Measurements from ENCODE around the gene RYR2.
"Not testable (repeated sequence)": the region's sequence is repeated elsewhere in the genome, so short reads cannot be mapped to it uniquely, and the experiment has no call there.

The RYR2 gene

DNA sequence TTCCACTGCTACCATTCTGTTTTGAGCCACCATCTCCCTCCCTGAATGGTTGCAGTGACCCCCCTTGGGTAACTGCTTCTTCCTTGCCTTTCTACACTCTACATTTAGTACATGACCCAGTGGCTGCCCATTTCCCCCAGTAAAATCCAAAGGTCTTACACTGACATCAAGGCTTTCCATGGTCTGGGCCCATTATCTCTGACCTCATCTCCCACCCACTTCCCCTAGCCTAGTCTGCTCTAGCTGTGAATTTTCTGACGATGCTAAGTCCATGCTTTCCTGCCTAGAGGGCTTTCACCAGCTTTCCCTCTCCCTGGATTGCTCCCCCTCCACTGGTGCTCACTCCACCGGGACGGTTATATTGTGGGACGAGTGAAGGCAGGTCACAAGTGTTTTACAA lies 219.2 kb downstream of the RYR2 start:
- DNase-seq (ENCODE audit: low read depth) = no peak

DNA sequence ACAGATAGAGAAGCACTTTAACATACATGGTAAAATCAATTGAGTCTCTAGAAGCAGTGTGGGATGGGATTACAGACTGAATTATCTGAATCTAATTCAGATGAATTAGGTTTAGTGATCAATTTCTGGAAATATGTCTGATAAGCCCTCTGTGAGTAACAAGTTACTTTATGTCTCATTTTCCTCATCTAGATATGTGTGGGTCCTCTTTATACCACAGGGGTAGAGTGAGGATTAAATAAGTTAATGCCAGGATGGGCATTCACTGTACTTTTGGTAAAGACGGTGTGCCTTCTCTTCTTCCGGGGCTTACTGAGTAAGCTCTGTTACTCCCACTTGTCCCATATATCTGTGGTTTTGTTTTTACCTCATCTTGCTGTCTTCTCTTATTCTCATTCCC lies 225.8 kb downstream of the RYR2 start:
- DNase-seq (ENCODE audit: low read depth) = no peak

- DNase-seq (ENCODE audit: low read depth) = no peak
These were observed 228.0 kb downstream of the RYR2 start for GRCh38 chr1:237269938-237270337.

DNA sequence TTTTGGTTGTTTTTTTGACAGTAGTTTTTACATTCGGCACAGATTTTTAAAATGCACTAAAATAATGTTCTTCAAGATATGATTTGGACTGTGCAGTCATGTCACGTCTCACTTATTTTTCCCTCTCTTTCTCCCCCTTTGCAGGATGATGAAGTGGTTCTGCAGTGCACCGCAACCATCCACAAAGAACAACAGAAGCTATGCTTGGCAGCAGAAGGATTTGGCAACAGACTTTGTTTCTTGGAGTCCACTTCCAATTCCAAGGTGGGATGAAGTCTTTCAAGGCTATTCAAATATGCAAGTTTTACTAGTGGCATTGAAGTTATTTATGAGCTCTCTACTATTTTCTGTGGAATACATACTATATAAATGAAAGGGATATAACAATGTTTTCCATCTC lies 228.4 kb downstream of the RYR2 start:
- DNase-seq (ENCODE audit: low read depth) = no peak

DNA sequence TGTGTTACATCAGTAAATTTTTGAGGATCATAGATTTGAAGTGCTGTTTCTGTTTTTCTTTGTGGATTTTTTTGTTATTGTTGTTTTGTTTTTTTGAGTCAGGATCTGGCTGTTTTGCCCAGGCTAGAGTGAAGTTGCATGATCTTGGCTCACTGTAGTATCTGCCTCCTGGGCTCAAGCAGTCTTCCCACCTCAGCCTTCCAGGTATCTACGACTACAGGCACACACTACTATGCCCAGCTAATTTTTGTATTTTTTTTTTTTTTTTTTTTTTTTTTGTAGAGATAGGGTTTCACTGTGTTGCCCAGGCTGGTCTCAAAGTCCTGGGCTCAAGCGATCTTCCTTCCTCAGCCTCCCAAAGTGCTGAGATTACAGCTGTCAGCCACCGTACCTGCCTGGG lies 236.0 kb downstream of the RYR2 start:
- DNase-seq (ENCODE audit: low read depth) = not testable (repeated sequence)

DNA sequence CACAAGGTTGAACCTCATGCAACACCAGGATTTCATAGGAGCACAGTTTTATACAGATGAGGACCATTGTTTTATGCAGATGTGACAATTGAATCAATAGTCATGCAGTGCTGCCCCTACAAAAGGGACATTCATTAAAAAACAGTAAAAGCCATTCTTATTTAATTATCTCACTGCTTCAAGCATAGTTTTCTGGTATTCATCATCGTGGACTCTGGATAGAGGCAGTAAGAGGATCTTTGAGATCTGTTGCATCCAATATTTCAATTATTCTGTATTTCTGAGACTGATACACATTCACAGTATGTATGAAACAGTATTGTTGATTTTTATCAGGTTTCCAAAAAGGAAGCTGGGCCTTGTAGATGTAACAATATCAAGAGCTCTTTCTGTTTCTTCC lies 237.6 kb downstream of the RYR2 start:
- DNase-seq (ENCODE audit: low read depth) = no peak

DNA sequence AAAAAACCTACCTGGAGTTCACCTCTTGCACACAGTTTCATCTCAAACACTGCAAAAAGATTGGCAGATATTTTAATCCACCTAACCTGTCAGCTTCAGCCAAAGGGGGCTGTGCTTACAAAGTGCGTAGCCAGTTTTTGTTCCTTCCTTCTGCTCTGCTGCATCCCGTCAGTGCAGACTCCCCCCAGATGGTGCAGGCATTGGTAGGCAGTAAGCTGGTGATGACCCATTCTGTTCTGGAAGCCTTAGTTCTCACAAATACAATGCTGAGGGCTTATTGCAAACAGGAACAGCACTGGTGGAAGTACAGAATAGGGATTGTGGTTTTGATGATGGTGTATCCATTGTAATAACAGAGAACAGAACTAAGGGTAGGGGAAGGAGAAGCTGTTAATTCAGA lies 239.5 kb downstream of the RYR2 start:
- DNase-seq (ENCODE audit: low read depth) = no peak

DNA sequence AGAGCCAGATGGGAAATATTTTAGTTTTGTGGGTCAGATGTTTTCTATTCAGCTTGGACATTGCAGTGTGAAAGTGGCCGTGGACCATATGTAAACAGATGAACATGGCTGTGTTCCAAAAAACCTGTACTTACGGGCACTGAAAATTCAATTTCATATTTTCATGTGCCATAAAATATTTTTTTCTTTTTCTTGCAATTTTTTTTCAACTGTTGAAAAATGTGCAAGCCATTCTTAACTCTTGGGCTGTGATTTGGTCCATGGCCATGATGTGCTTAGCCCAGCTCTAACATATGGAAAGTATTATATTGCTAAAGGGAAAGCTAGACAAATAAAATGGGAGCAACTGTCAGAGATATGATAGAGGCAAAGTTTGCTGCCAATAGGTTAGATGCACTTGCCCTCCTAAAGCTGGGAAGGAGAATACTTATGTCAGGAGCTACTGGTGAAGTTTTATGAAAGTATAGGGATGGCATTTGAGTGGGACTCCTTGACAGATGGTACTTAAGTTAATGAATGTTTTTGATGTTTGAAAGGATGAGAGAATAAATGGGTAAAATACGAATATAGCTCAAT lies 240.3 kb downstream of the RYR2 start:
- no peak for DNase-seq (ENCODE audit: low read depth)

DNA sequence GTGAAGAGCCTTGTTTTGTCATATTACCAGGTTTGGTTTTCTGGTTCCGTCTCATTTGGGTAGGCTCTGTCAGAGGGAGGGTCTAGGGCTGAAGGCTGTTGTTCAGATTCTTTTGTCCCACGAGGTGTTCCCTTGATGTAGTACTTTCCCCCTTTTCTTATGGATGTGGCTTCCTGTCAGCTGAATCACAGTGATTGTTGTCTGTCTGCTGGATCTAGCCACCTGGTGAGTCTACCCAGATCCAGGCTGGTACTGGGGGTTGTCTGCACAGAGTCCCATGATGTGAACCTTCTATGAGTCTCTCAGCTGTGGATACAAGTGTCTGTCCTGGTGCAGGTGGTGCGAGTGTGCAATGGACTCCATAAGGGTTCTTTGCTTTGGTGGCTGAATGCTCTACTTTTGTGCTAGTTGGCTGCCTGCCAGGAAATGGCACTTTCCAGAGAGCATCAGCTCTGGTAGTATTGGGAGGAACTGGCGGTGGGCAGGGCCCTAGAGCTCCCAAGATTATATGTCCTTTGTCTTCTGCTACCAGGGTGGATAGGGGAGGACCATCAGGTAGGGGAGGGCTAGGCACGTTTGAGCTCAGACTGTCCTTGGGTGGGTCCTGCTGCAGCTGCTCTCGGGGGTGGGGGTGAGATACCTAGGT lies 246.0 kb downstream of the RYR2 start:
- no peak for DNase-seq (ENCODE audit: low read depth)

- no peak for DNase-seq (ENCODE audit: low read depth)
These were observed 251.8 kb downstream of the RYR2 start for GRCh38 chr1:237293804-237294203.

GRCh38 chr1:237296861-237297260 lies 254.9 kb downstream of the RYR2 start:
- DNase-seq (ENCODE audit: low read depth) = no peak

GRCh38 chr1:237300642-237301041 lies 258.7 kb downstream of the RYR2 start:
- no peak for DNase-seq (ENCODE audit: low read depth)

DNA sequence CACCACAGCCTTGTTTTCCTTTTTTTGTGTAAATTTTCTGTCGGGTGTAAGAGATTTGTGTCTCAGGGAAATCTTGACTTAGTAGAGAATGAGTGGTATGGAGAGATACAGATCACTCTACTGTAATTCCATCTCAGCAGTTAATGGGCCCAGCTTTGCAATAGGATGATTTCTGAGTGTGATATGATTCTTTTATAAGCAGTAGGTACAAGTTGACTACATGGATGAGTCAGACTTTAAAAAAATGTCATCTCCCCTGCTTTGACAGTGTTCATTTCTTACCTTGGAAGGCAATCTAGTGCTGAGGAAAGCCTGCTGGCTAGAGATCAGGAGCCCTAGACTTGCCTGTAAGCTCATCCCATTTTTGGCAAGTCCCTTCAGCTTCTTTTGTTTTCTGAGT lies 261.9 kb downstream of the RYR2 start:
- DNase-seq (ENCODE audit: low read depth) = no peak

GRCh38 chr1:237306726-237307125 lies 264.7 kb downstream of the RYR2 start:
- no peak for DNase-seq (ENCODE audit: low read depth)

DNA sequence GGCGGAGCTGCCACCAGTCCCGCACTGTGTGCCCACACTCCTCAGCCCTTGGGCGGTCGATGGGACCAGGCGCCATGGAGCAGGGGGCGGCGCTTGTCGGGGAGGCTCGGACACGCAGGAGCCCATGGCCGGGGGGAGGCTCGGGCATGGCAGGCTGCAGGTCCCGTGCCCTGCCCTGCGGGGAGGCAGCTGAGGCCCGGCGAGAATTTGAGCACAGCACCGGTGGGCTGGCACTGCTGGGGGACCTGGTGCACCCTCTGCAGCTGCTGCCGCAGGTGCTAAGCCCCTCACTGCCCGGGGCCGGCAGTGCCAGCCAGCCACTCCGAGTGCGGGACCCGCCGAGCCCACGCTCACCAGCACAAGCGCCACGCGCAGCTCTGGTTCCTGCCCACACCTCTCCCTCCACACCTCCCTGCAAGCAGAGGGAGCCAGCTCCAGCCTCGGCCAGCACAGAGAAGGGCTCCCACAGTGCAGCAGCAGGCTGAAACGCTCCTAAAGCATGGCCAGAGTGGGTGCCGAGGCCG lies 267.7 kb downstream of the RYR2 start:
- DNase-seq (ENCODE audit: low read depth) = no peak

GRCh38 chr1:237316352-237316751 lies 274.4 kb downstream of the RYR2 start:
- no peak for DNase-seq (ENCODE audit: low read depth)

DNA sequence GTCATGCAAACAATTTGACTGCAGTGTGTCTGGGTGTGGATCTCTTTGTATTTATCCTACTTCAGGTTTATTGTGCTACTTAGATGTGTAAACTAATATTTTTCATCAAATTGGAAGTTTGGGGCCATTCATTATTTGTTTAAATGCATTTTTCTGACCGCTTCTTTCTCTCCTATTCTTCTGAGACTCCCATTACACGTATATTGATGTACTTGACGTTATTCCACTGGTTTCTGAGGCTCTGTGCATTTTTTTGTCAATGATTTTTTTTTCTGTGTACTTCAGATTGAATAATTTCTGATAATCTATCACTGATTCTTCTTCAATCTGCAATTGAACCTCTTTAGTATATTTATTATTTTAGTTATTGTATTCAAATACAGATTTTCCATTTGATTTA lies 276.8 kb downstream of the RYR2 start:
- no peak for DNase-seq (ENCODE audit: low read depth)

- no peak for DNase-seq (ENCODE audit: low read depth)
These were observed 278.9 kb downstream of the RYR2 start for GRCh38 chr1:237320890-237321289.

DNA sequence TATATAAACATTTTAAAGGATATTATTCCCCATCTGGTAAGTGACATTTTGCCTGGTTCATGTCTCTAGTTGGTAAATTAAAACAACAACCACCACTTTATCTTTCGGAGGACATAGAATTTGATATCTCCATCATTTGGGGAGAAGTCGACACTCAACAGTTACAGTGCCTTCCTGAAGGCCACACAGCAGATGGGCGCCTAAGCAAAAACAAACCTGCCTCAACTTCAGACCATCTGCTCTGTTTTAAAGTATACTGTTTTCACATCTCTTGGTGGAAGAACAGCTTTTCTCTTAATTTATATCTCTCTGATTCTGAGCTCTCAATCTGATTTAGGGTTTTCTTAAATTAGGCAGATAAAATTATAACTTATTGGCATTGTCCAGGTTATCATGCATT lies 282.2 kb downstream of the RYR2 start:
- no peak for DNase-seq (ENCODE audit: low read depth)

- no peak for DNase-seq (ENCODE audit: low read depth)
These were observed 285.1 kb downstream of the RYR2 start for GRCh38 chr1:237327061-237327460.

- DNase-seq (ENCODE audit: low read depth) = no peak
These were observed 298.9 kb downstream of the RYR2 start for GRCh38 chr1:237340892-237341291.

DNA sequence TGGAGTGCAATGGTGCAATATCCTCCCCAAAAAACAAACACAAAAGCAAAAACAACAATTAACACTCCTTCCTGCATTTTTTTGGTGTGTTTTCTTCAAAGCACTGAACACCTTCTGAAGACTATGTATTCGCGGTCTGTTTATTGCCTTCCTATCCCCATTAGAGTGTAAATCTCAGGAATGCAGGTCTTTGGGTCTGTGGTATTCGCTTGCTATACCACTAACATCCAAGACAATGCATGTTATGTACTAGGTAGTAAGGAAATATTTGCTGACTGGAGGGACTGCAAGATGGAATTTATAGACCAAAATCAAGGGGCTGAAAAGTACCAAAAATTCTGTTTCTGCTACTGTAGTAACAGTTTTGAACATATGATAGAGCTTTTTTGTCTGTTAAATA lies 299.4 kb downstream of the RYR2 start:
- no peak for DNase-seq (ENCODE audit: low read depth)

GRCh38 chr1:237342730-237343129 lies 300.7 kb downstream of the RYR2 start:
- DNase-seq (ENCODE audit: low read depth) = no peak

DNA sequence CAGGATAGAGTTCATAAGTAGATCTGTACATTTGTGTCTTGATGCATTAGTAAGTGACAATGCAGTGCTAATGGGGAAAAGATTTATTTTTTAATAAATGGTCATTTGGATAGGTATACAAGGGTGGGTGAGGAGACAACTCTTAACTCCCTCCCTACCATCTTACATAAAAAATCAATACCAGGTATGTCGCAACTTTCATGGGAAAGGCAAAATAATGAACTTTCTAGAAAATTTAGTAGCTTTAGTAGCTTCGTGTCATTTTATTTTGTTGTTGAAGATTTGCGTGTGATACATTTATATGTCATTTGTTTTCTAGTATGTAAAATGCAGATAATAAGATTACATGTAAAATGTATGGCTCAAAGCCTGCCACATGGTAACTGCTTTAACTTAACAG lies 310.8 kb downstream of the RYR2 start:
- no peak for DNase-seq (ENCODE audit: low read depth)
